GM12878 (cell line): ENCODE results near the gene TMEM231. TPM values are rescaled to one million over a fixed set of nuclear protein-coding genes. Genes with fewer than 3 reads are reported as not detected.

Experiments used
- ATAC-seq: fragments of 200-7000 bp; cut with Tn5 transposase; 3 replicates; pipeline ENCODE4 v1.9.1; 2020; ENCODE audit warnings: mild to moderate bottlenecking, moderate library complexity
- BruUV-seq: library from RNA; stranded (reverse); fragments of 400-500 nt; replicated peaks from 2 replicates; lab custom pipeline; 2021; lab: Mats Ljungman, UMichigan
- CTCF ChIA-PET: fragments of 300-600 bp; sonication (Branson Sonifier 250); formaldehyde crosslinking; extraction: SDS; loops from one replicate; lab custom pipeline; 2021; ENCODE audit warnings: inconsistent platforms; lab: Yijun Ruan, JAX
- POLR2A ChIA-PET: fragments of 350-600 bp; formaldehyde crosslinking; extraction: SDS; loops from one replicate; lab custom pipeline; 2021; ENCODE audit warnings: inconsistent platforms; lab: Charles Lee
- RAD21 ChIA-PET: fragments of 300-600 bp; sonication (Branson Sonifier 250); formaldehyde crosslinking; loops from one replicate; lab custom pipeline; 2023; ENCODE audit warnings: antibody characterized with exemption; ENCODE audit not compliant: unreplicated experiment; lab: Charles Lee
- SMC1A ChIA-PET: fragments of 300-600 bp; sonication (Branson Sonifier 250); formaldehyde crosslinking; loops from one replicate; lab custom pipeline; 2023; ENCODE audit not compliant: unreplicated experiment, uncharacterized antibody; lab: Charles Lee
- DNase-seq: peaks from one replicate; pipeline ENCODE4 v3.0.0-alpha.2; 2011; ENCODE audit warnings: low read depth, low spot score
- FAIRE-seq: peaks from 3 replicates; lab custom pipeline; 2011; peaks lifted over from hg19 to GRCh38; lab: Jason Lieb, UNC
- H2AFZ ChIP-seq: 2 replicates; pipeline ENCODE4 v1.6.0; 2011; ENCODE audit warnings: low read depth, low read length, control low read depth; ENCODE audit not compliant: control insufficient read depth
- H3K27ac ChIP-seq: 2 replicates; pipeline ENCODE4 v1.5.1; 2011; ENCODE audit warnings: control low read depth; ENCODE audit not compliant: control insufficient read depth, insufficient read depth
- H3K27me3 ChIP-seq, 2 experiments: replicated peaks in 1 of 2; 2 replicates each; pipeline versions ENCODE4 v1.6.0 to v1.6.1; 2011; ENCODE audit warnings: low read length in 1 of 2; ENCODE audit not compliant: control insufficient read depth in 2 of 2, insufficient read depth in 2 of 2
- H3K36me3 ChIP-seq, 2 experiments: 2 replicates each; pipeline ENCODE4 v1.5.1; 2011; ENCODE audit warnings: low read length in 1 of 2; ENCODE audit not compliant: control insufficient read depth in 2 of 2, insufficient read depth in 2 of 2
- H3K4me1 ChIP-seq: 2 replicates; pipeline ENCODE4 v1.6.1; 2011; ENCODE audit warnings: mild to moderate bottlenecking, low read length, moderate library complexity, mixed read lengths; ENCODE audit not compliant: control insufficient read depth, insufficient read depth
- H3K4me2 ChIP-seq: 2 replicates; pipeline ENCODE4 v1.6.0; 2011; ENCODE audit warnings: control low read depth; ENCODE audit not compliant: control insufficient read depth, insufficient read depth
- H3K4me3 ChIP-seq: fragments of 200-600 bp; sonication (generic); 2 replicates; pipeline ENCODE4 v1.5.1; 2016
- H3K79me2 ChIP-seq: 2 replicates; pipeline ENCODE4 v1.6.0; 2011; ENCODE audit warnings: low read length; ENCODE audit not compliant: control insufficient read depth, insufficient read depth
- H3K9ac ChIP-seq: 2 replicates; pipeline ENCODE4 v1.8.0; 2011; ENCODE audit warnings: low read length, control low read depth, mixed read lengths; ENCODE audit not compliant: control insufficient read depth, insufficient read depth
- H3K9me3 ChIP-seq: replicated peaks from 3 replicates; pipeline ENCODE4 v1.5.1; 2011; ENCODE audit warnings: mild to moderate bottlenecking, low read length; ENCODE audit not compliant: control insufficient read depth, insufficient read depth
- H4K20me1 ChIP-seq: 2 replicates; pipeline ENCODE4 v1.6.0; 2011; ENCODE audit not compliant: control insufficient read depth, insufficient read depth
- FOS ChIP-seq: IDR thresholded peaks from 3 replicates; pipeline ENCODE4 v1.6.1; 2011; ENCODE audit warnings: borderline replicate concordance; ENCODE audit not compliant: insufficient read length; ENCODE audit errors: extremely low read depth
- GATAD2B ChIP-seq: fragments of 450-650 bp; conservative IDR thresholded peaks from 2 replicates; pipeline ENCODE4 v1.6.1; 2017; ENCODE audit warnings: low read depth, mild to moderate bottlenecking, moderate library complexity
- NFIC ChIP-seq: IDR thresholded peaks from 2 replicates; pipeline ENCODE4 v1.6.1; 2012; ENCODE audit warnings: low read depth, mild to moderate bottlenecking, inconsistent platforms, low read length, moderate library complexity
- NR2C1 ChIP-seq: fragments of 450-650 bp; IDR thresholded peaks from 2 replicates; pipeline ENCODE4 v1.6.1; 2017; ENCODE audit warnings: antibody characterized with exemption, mild to moderate bottlenecking, moderate library complexity
- PAX8 ChIP-seq: fragments of 450-650 bp; IDR thresholded peaks from 2 replicates; pipeline ENCODE4 v1.6.1; 2017; ENCODE audit warnings: mild to moderate bottlenecking, moderate library complexity
- POU2F2 ChIP-seq: IDR thresholded peaks from 3 replicates; pipeline ENCODE4 v1.6.1; 2011; ENCODE audit warnings: low read depth, mild to moderate bottlenecking, low read length, borderline replicate concordance
- PRDM15 ChIP-seq: fragments of 450-650 bp; formaldehyde crosslinking; IDR thresholded peaks from 2 replicates; pipeline ENCODE4 v1.4.0; 2020; ENCODE audit warnings: mild to moderate bottlenecking, moderate library complexity
- TARDBP ChIP-seq: IDR thresholded peaks from 2 replicates; pipeline ENCODE4 v1.6.1; 2016; ENCODE audit warnings: borderline replicate concordance
- WGBS: methylation state at CpG from one replicate; pipeline ENCODE4 v1.1.6; 2016; ENCODE audit warnings: low lambda C conversion rate; ENCODE audit not compliant: insufficient replicate concordance, insufficient coverage; ENCODE audit errors: missing lambda C conversion rate; 5-methylcytosine and 5-hydroxymethylcytosine counted together
- in situ Hi-C: fragments of 300-500 bp; cut with MboI; formaldehyde crosslinking; loops from 9 replicates; pipeline ENCODE4 v1.14.3; 2018; ENCODE audit warnings: mixed read lengths
- intact Hi-C: fragments of 100-400 bp; cut with micrococcal nuclease; formaldehyde crosslinking; loops from one replicate; pipeline ENCODE4 v1.14.2; 2022; ENCODE audit not compliant: unreplicated experiment
- polyA plus RNA-seq, 11 experiments: library from polyadenylated mRNA; depleted of rRNA in 4 of 11; unstranded in 6 of 11; stranded (reverse) in 5 of 11; fragments of >200 nt; fragmentation: Nextera tagmentation in 4 of 11; fragmentation: Illumina TruSeq in 1 of 11; extraction: Ambion mirVana in 4 of 11; extraction: Trizol in 1 of 11; gene quantifications; 1 replicate in 1 of 11; 2 replicates in 10 of 11; pipeline versions ENCODE4 v1.2.1 to v1.2.3, GENCODE V29; 2011 to 2016; ENCODE audit warnings: inconsistent platforms in 2 of 11, missing spikeins in 2 of 11, low read depth in 1 of 11
- total RNA-seq, 4 experiments: library from RNA; depleted of rRNA in 3 of 4; stranded (reverse); fragments of >200 nt in 3 of 4; fragmentation: Illumina TruSeq in 1 of 4; extraction: Trizol in 1 of 4; gene quantifications; 2 replicates each; pipeline versions ENCODE4 v1.2.1 to v1.2.3, GENCODE V29; 2013 to 2021
- TF ChIP-seq, protein P1 (sequence below): fragments of 450-650 bp; IDR thresholded peaks from 2 replicates; pipeline ENCODE4 v1.6.1; 2018; ENCODE audit warnings: borderline replicate concordance, mild to moderate bottlenecking; ENCODE audit not compliant: partially characterized antibody
- TF ChIP-seq, protein P2 (sequence below): fragments of 150-350 bp; IDR thresholded peaks from 2 replicates; pipeline ENCODE4 v1.6.1; 2014; ENCODE audit warnings: mild to moderate bottlenecking, low read depth, low read length
- TF ChIP-seq, protein P3 (sequence below): fragments of 450-650 bp; IDR thresholded peaks from 2 replicates; pipeline ENCODE4 v1.6.1; 2018; ENCODE audit warnings: mild to moderate bottlenecking, low read depth, moderate library complexity; ENCODE audit not compliant: partially characterized antibody

The TMEM231 gene
- total and polyA plus RNA-seq, 10 of the 15 experiments (the other 5 are each of a cell fraction or from before 2014, with no cell fraction given) = 1.2 to 9.1 (median 5.9) TPM

DNA sequence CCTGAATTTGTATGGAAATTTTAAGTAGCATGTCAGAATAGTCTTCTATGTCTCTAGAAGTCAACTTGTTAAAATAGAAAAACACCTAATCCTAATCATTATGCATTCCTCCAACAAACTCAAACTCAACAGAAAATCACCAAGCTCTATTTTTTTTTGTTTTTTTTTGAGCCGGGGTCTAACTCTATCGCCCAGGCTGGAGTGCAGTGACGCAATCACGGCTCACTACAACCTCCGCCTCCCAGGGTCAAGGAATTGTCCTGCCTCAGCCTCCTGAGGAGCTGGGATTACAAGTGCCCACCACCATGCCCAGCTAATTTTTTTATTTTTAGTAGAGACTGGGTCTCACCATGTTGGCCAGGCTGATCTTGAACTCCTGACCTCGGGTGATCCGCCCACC lies 9.8 kb downstream of the TMEM231 start:
- no peak overlapping the region for H3K4me3 ChIP-seq
- no peaks in the 10 kb centered on the region for H3K27me3 ChIP-seq
- no peak overlapping the region for H3K9ac ChIP-seq
- CTCF ChIA-PET = interaction anchor here (1.4 kb wide), 1 partner anchor 24 kb away, joined by 4 read pairs; no protein-coding TSS in a partner anchor
- POLR2A ChIA-PET = no interaction called here
- no peak overlapping the region for H3K27ac ChIP-seq
- no peak overlapping the region for H3K4me2 ChIP-seq
- SMC1A ChIA-PET = no interaction called here
- H3K79me2 ChIP-seq = no peaks in the 10 kb centered on the region
- in situ Hi-C loops (no loop called here), intact Hi-C loops (no loop called here)
- FAIRE-seq = no peak
- no peak for DNase-seq
- no peaks in the 10 kb centered on the region for H4K20me1 ChIP-seq
- peaks cover 8% of the 10 kb centered on the region for H3K4me1 ChIP-seq
- H2AFZ ChIP-seq = no peak overlapping the region
- no TSS peak for BruUV-seq
- TF ChIP-seq, protein P1, sequence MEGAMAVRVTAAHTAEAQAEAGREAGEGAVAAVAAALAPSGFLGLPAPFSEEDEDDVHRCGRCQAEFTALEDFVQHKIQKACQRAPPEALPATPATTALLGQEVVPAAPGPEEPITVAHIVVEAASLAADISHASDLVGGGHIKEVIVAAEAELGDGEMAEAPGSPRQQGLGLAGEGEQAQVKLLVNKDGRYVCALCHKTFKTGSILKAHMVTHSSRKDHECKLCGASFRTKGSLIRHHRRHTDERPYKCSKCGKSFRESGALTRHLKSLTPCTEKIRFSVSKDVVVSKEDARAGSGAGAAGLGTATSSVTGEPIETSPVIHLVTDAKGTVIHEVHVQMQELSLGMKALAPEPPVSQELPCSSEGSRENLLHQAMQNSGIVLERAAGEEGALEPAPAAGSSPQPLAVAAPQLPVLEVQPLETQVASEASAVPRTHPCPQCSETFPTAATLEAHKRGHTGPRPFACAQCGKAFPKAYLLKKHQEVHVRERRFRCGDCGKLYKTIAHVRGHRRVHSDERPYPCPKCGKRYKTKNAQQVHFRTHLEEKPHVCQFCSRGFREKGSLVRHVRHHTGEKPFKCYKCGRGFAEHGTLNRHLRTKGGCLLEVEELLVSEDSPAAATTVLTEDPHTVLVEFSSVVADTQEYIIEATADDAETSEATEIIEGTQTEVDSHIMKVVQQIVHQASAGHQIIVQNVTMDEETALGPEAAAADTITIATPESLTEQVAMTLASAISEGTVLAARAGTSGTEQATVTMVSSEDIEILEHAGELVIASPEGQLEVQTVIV = no peak
- TF ChIP-seq NFIC = no peak
- no peak for TF ChIP-seq POU2F2
- no peak for TF ChIP-seq NR2C1
- TF ChIP-seq, protein P2, sequence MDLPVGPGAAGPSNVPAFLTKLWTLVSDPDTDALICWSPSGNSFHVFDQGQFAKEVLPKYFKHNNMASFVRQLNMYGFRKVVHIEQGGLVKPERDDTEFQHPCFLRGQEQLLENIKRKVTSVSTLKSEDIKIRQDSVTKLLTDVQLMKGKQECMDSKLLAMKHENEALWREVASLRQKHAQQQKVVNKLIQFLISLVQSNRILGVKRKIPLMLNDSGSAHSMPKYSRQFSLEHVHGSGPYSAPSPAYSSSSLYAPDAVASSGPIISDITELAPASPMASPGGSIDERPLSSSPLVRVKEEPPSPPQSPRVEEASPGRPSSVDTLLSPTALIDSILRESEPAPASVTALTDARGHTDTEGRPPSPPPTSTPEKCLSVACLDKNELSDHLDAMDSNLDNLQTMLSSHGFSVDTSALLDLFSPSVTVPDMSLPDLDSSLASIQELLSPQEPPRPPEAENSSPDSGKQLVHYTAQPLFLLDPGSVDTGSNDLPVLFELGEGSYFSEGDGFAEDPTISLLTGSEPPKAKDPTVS = no peak
- no peak for TF ChIP-seq PAX8
- no peak for TF ChIP-seq TARDBP
- TF ChIP-seq FOS = no peak
- TF ChIP-seq GATAD2B = no peak
- no peak for TF ChIP-seq PRDM15 (CRISPR knock-in tag)
- TF ChIP-seq, protein P3, sequence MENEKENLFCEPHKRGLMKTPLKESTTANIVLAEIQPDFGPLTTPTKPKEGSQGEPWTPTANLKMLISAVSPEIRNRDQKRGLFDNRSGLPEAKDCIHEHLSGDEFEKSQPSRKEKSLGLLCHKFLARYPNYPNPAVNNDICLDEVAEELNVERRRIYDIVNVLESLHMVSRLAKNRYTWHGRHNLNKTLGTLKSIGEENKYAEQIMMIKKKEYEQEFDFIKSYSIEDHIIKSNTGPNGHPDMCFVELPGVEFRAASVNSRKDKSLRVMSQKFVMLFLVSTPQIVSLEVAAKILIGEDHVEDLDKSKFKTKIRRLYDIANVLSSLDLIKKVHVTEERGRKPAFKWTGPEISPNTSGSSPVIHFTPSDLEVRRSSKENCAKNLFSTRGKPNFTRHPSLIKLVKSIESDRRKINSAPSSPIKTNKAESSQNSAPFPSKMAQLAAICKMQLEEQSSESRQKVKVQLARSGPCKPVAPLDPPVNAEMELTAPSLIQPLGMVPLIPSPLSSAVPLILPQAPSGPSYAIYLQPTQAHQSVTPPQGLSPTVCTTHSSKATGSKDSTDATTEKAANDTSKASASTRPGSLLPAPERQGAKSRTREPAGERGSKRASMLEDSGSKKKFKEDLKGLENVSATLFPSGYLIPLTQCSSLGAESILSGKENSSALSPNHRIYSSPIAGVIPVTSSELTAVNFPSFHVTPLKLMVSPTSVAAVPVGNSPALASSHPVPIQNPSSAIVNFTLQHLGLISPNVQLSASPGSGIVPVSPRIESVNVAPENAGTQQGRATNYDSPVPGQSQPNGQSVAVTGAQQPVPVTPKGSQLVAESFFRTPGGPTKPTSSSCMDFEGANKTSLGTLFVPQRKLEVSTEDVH = no peak
- H3K36me3 ChIP-seq = peaks cover 0 to 1% of the 10 kb centered on the region in 2 experiments; a peak in 1 of 4 replicates
- no peaks in the 10 kb centered on the region for H3K9me3 ChIP-seq
- RAD21 ChIA-PET = no interaction called here
- WGBS = 94% methylated on average over 7 of the region's 7 CpGs
- no peak for ATAC-seq
